IMR-90 (cell line): ENCODE results near the gene TGFBR2.

ENCODE experiments used
- CEBPB ChIP-seq: IDR thresholded peaks from 2 replicates; pipeline ENCODE4 v1.6.1; 2012; ENCODE audit warnings: low read depth, low read length, improper control_type of control experiment
- FOS ChIP-seq: fragments of 150-350 bp; IDR thresholded peaks from 2 replicates; pipeline ENCODE4 v1.6.1; 2016; ENCODE audit warnings: low read depth, low read length
- MXI1 ChIP-seq: IDR thresholded peaks from 2 replicates; pipeline ENCODE4 v1.6.1; 2012; ENCODE audit warnings: low read depth, mild to moderate bottlenecking, low read length, moderate library complexity, borderline replicate concordance
- POLR2A ChIP-seq: IDR thresholded peaks from 2 replicates; pipeline ENCODE4 v1.6.1; 2012; ENCODE audit warnings: mild to moderate bottlenecking, low read depth, low read length
- RAD21 ChIP-seq: IDR thresholded peaks from 2 replicates; pipeline ENCODE4 v1.6.1; 2012; ENCODE audit warnings: low read length, improper control_type of control experiment
- RCOR1 ChIP-seq: IDR thresholded peaks from 2 replicates; pipeline ENCODE4 v1.6.1; 2012; ENCODE audit warnings: mild to moderate bottlenecking, low read length, improper control_type of control experiment; ENCODE audit not compliant: insufficient replicate concordance
- RFX5 ChIP-seq: IDR thresholded peaks from 2 replicates; pipeline ENCODE4 v1.8.0; 2012; ENCODE audit warnings: low read depth, mild to moderate bottlenecking, low read length, moderate library complexity
- SMC3 ChIP-seq: fragments of 150-350 bp; IDR thresholded peaks from 2 replicates; pipeline ENCODE4 v1.6.1; 2016; ENCODE audit warnings: low read depth, mild to moderate bottlenecking, antibody characterized with exemption, low read length, moderate library complexity
- TF ChIP-seq, protein P1 (sequence below): fragments of 150-350 bp; IDR thresholded peaks from 2 replicates; pipeline ENCODE4 v1.6.1; 2017; ENCODE audit warnings: mild to moderate bottlenecking, antibody characterized with exemption, low read length, low read depth
- TF ChIP-seq, protein P2 (sequence below): conservative IDR thresholded peaks from 2 replicates; pipeline ENCODE4 v1.5.1; 2012; ENCODE audit warnings: mild to moderate bottlenecking, low read depth, low read length, improper control_type of control experiment

DNA sequence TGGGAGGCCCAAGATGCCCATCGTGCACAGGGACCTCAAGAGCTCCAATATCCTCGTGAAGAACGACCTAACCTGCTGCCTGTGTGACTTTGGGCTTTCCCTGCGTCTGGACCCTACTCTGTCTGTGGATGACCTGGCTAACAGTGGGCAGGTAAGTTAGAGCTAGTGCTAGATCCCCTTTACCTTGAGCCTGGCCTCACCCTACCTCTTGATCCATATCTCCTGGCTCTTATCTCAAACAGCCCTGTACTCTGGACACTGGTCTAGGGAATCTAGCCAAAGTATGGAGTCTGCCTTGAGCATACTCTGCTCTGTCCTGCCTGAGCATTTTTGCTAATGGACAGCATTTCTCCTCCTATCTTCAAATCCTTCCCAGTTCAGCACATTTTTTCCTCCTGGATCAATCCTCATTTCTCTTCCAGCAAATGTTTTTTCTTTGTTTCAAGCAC is 65.9 kb downstream of the TGFBR2 start:
- TF ChIP-seq, protein P1, sequence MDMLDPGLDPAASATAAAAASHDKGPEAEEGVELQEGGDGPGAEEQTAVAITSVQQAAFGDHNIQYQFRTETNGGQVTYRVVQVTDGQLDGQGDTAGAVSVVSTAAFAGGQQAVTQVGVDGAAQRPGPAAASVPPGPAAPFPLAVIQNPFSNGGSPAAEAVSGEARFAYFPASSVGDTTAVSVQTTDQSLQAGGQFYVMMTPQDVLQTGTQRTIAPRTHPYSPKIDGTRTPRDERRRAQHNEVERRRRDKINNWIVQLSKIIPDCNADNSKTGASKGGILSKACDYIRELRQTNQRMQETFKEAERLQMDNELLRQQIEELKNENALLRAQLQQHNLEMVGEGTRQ: no peak
- TF ChIP-seq, protein P2, sequence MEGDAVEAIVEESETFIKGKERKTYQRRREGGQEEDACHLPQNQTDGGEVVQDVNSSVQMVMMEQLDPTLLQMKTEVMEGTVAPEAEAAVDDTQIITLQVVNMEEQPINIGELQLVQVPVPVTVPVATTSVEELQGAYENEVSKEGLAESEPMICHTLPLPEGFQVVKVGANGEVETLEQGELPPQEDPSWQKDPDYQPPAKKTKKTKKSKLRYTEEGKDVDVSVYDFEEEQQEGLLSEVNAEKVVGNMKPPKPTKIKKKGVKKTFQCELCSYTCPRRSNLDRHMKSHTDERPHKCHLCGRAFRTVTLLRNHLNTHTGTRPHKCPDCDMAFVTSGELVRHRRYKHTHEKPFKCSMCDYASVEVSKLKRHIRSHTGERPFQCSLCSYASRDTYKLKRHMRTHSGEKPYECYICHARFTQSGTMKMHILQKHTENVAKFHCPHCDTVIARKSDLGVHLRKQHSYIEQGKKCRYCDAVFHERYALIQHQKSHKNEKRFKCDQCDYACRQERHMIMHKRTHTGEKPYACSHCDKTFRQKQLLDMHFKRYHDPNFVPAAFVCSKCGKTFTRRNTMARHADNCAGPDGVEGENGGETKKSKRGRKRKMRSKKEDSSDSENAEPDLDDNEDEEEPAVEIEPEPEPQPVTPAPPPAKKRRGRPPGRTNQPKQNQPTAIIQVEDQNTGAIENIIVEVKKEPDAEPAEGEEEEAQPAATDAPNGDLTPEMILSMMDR: no peak
- TF ChIP-seq POLR2A (no peak), MXI1 (no peak), RAD21 (no peak), RFX5 (no peak), SMC3 (no peak), FOS (no peak), CEBPB (no peak), RCOR1 (no peak)
